Measurements from ENCODE around the gene WWTR1. TPM values are rescaled to one million over a fixed set of nuclear protein-coding genes. Genes with fewer than 3 reads are reported as not detected.

The WWTR1 gene
- total and polyA plus RNA-seq, 4 experiments from 2014 or later, result 0.41 to 1.2 (median 1.1) TPM; not detected in 1

DNA sequence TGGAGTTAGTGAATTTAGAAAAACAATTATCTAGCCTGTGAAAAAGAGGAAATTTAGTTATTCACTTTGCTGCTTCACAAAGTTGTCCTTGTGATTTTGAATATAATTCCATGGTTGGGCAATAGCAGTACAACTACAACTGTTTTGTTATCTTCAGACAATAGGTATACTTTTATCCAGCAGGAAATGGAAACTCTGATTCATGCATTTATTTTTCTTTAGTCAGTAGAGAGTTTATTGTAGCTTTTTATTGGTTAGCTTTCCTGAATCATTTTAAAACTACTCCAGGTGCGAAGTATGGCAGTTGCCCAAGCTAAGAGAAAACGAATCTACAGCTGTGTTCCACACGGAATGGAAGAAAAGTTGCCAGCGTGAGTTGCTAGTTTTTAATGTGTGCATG, 103.0 kb downstream of the WWTR1 start:
- H3K9me3 ChIP-seq (ENCODE audit: control insufficient read depth in 1 of 2, low read length in 2 of 2), result no peaks in the 10 kb centered on the region
- H3K9me3 Mint-ChIP-seq, result no peaks in the 10 kb centered on the region
- intact Hi-C loops (cut with micrococcal nuclease), result no loop called here
- H3K27me3 ChIP-seq (ENCODE audit: insufficient read depth, low read length), result no peaks in the 10 kb centered on the region
- no peaks in the 10 kb centered on the region for H3K36me3 Mint-ChIP-seq
- DNase-seq, result no peak
- peaks cover 3 to 4% of the 10 kb centered on the region in 2 donors for H3K27me3 Mint-ChIP-seq
- no peaks in the 10 kb centered on the region for H3K4me1 ChIP-seq (ENCODE audit: insufficient read depth, low read length)
- no peak overlapping the region for H3K4me3 Mint-ChIP-seq
- H3K27ac ChIP-seq (ENCODE audit: low read depth, low read length), result no peak overlapping the region
- ChIA-PET CTCF (ENCODE audit: partially characterized antibody) (no interaction called here), POLR2A (ENCODE audit: partially characterized antibody) (no interaction called here)
- no peak overlapping the region for H3K4me3 ChIP-seq (ENCODE audit: low read length in 2 of 2)
- no peak overlapping the region for H3K27ac Mint-ChIP-seq
- H3K4me1 Mint-ChIP-seq, result no peaks in the 10 kb centered on the region
- no peaks in the 10 kb centered on the region for H3K36me3 ChIP-seq (ENCODE audit: insufficient read depth, low read length)

DNA sequence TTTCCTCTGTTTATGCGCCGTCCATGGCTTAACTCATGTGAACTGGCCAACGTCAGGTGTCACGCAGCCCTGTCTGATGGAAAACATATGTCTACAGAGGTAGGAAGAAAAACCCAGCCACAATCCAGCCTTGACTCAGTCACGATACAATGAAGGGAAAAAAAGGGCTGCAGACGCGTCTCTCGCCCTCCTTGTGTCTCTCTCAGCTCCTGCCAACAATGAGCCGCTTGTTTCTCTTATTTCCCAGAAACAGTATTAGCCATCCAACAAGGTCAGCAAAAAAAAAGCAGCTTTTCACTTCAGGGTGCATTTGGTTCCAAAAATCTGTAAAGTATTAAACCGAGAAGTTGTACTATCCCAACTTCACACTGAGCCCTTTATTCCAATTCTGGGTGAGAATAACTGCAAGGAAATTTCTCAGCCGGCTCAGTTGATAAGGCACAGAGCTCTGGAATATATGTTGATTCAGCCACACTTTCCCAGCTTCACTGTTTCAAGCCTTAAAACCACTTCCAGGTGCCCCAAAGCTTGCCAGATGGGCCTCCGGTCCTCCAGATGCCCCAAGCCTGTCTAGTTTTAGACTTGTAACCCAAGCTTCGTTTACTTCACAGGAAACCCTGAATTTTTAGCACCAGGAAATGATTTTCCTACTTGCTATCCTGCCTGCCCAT, 103.9 kb downstream of the WWTR1 start:
- intact Hi-C loops (cut with micrococcal nuclease), result no loop called here
- Histone ChIP-seq H3K27me3 (ENCODE audit: insufficient read depth, low read length) (no peaks in the 10 kb centered on the region), H3K4me3 (ENCODE audit: low read length in 2 of 2) (no peak overlapping the region), H3K27ac (ENCODE audit: low read depth, low read length) (no peak overlapping the region), H3K9me3 (ENCODE audit: control insufficient read depth in 1 of 2, low read length in 2 of 2) (no peaks in the 10 kb centered on the region), H3K4me1 (ENCODE audit: insufficient read depth, low read length) (no peaks in the 10 kb centered on the region), H3K36me3 (ENCODE audit: insufficient read depth, low read length) (no peaks in the 10 kb centered on the region)
- Mint-ChIP-seq H3K36me3 (no peaks in the 10 kb centered on the region), H3K27me3 (peaks cover 2 to 3% of the 10 kb centered on the region in 2 donors), H3K4me3 (no peak overlapping the region), H3K27ac (no peak overlapping the region), H3K4me1 (no peaks in the 10 kb centered on the region), H3K9me3 (no peaks in the 10 kb centered on the region)
- ChIA-PET POLR2A (ENCODE audit: partially characterized antibody) (no interaction called here), CTCF (ENCODE audit: partially characterized antibody) (interaction anchor here (1.2 kb wide), 1 partner anchor 15 kb away, joined by 4 read pairs; no protein-coding TSS in a partner anchor)
- DNase-seq, result no peak

DNA sequence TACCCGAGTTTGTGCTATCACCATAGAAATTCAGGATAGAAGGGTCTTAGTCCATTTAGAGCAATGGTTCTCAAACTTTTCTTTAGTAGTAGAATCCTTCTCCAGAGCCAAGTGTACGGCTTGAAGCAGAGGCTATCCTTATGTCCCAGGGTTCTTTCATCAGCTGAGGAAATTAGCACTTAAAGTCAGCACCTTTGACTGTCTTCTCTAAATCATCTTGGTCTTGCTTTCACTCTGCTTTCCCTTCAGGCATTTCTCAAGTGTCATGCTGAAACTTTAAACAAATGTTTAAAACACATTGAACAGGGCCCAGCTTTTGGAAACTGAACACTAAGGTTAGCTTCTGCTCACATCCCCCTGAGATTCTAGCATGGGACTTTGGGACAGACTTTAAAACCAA, 105.1 kb downstream of the WWTR1 start:
- ChIA-PET POLR2A (ENCODE audit: partially characterized antibody) (no interaction called here), CTCF (ENCODE audit: partially characterized antibody) (no interaction called here)
- Histone ChIP-seq H3K4me1 (ENCODE audit: insufficient read depth, low read length) (no peaks in the 10 kb centered on the region), H3K4me3 (ENCODE audit: low read length in 2 of 2) (no peak overlapping the region), H3K9me3 (ENCODE audit: control insufficient read depth in 1 of 2, low read length in 2 of 2) (no peaks in the 10 kb centered on the region), H3K27me3 (ENCODE audit: insufficient read depth, low read length) (no peaks in the 10 kb centered on the region), H3K27ac (ENCODE audit: low read depth, low read length) (no peak overlapping the region), H3K36me3 (ENCODE audit: insufficient read depth, low read length) (no peaks in the 10 kb centered on the region)
- Mint-ChIP-seq H3K4me1 (no peaks in the 10 kb centered on the region), H3K27me3 (peaks cover 0 to 3% of the 10 kb centered on the region in 2 donors), H3K27ac (no peak overlapping the region), H3K36me3 (no peaks in the 10 kb centered on the region), H3K9me3 (no peaks in the 10 kb centered on the region), H3K4me3 (no peak overlapping the region)
- no peak for DNase-seq
- intact Hi-C loops (cut with micrococcal nuclease), result no loop called here

DNA sequence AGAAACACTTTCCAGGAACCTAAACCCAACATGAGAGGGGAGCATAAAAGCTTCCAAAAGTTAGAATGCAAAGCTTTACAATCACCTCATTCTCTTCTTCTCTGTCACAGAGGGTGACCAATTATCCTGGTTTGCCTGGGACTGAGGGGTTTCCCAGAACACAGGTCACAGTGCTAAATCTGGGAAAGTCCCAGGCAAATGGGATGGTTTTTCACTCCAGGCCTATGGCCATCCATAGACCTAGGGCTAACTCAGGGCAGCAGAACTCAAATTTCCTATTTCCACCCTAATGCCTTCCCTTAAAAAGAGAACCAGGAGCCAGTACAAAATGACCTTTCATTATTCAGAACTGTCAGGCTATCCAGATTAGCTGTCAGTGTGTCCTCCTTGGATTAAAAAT, 106.3 kb downstream of the WWTR1 start:
- H3K36me3 ChIP-seq (ENCODE audit: insufficient read depth, low read length), result no peaks in the 10 kb centered on the region
- Mint-ChIP-seq H3K27ac (no peak overlapping the region), H3K4me3 (no peak overlapping the region), H3K9me3 (no peaks in the 10 kb centered on the region), H3K36me3 (no peaks in the 10 kb centered on the region), H3K4me1 (no peaks in the 10 kb centered on the region), H3K27me3 (peaks cover 0 to 3% of the 10 kb centered on the region in 2 donors)
- intact Hi-C loops (cut with micrococcal nuclease), result no loop called here
- no peaks in the 10 kb centered on the region for H3K9me3 ChIP-seq (ENCODE audit: control insufficient read depth in 1 of 2, low read length in 2 of 2)
- H3K4me1 ChIP-seq (ENCODE audit: insufficient read depth, low read length), result no peaks in the 10 kb centered on the region
- CTCF ChIA-PET (ENCODE audit: partially characterized antibody), result no interaction called here
- no peak overlapping the region for H3K4me3 ChIP-seq (ENCODE audit: low read length in 2 of 2)
- DNase-seq, result no peak
- no peak overlapping the region for H3K27ac ChIP-seq (ENCODE audit: low read depth, low read length)
- POLR2A ChIA-PET (ENCODE audit: partially characterized antibody), result no interaction called here
- no peaks in the 10 kb centered on the region for H3K27me3 ChIP-seq (ENCODE audit: insufficient read depth, low read length)

DNA sequence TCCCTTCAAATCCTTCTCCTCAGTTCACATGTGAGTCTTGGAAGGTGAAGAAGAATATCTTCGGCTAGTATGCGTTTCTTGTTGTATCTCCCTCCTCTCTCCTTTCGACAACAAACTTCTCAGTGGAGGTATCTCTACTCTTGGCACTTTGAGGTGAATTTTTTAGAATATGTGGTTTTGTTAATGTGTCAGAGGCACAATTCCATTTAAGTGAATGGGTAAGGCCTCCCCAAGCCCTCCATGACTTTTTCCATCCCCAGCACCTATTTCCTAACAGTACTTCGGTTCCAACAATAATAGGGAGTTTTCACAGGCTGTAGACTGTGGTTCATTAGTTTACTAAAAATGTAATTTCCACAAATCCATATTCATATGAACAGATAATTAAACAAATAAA, 109.2 kb downstream of the WWTR1 start:
- CTCF ChIA-PET (ENCODE audit: partially characterized antibody), result no interaction called here
- H3K9me3 ChIP-seq (ENCODE audit: control insufficient read depth in 1 of 2, low read length in 2 of 2), result no peaks in the 10 kb centered on the region
- H3K27me3 ChIP-seq (ENCODE audit: insufficient read depth, low read length), result no peaks in the 10 kb centered on the region
- POLR2A ChIA-PET (ENCODE audit: partially characterized antibody), result no interaction called here
- DNase-seq, result no peak
- Mint-ChIP-seq H3K27me3 (peaks cover 0 to 6% of the 10 kb centered on the region in 2 donors), H3K4me3 (no peak overlapping the region), H3K4me1 (no peaks in the 10 kb centered on the region), H3K36me3 (no peaks in the 10 kb centered on the region), H3K9me3 (no peaks in the 10 kb centered on the region), H3K27ac (no peak overlapping the region)
- no peak overlapping the region for H3K27ac ChIP-seq (ENCODE audit: low read depth, low read length)
- intact Hi-C loops (cut with micrococcal nuclease), result no loop called here
- no peak overlapping the region for H3K4me3 ChIP-seq (ENCODE audit: low read length in 2 of 2)
- no peaks in the 10 kb centered on the region for H3K36me3 ChIP-seq (ENCODE audit: insufficient read depth, low read length)
- H3K4me1 ChIP-seq (ENCODE audit: insufficient read depth, low read length), result no peaks in the 10 kb centered on the region

DNA sequence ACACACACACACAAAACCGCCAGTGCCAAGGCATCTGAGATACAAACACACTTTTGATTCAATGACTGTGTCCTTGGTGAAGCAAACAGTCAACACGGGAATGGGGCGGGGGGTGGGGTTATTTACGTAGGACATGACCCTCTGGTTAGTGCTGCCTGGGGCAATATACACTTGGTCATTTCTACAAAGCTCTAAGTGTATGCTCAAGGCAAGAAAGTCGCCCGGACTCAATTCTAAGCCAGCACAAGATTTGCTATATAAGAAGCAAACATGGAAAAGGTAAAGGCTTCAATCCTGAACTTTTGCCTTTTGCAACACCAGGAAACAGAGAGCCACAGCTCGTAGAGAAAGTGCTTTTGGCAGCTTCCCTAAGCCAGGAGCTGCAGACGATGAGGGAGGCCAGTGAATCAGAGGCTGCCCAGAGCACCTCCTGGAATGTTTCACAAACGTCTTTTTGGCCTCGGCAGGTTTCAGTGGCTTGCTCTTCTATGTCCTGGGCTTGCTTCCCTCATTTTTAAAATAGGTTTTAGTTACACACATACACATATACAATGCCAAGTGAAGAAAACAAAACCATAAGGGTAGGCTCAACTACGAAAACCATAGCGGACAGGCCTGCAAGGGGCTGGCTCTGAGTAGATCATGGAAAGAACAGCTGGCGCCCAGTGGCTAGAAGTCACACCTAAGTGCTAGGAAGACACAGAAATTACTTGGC, 109.7 kb downstream of the WWTR1 start:
- Mint-ChIP-seq H3K27me3 (peaks cover 0 to 6% of the 10 kb centered on the region in 2 donors), H3K9me3 (no peaks in the 10 kb centered on the region), H3K4me1 (no peaks in the 10 kb centered on the region), H3K27ac (no peak overlapping the region), H3K4me3 (no peak overlapping the region), H3K36me3 (no peaks in the 10 kb centered on the region)
- H3K27me3 ChIP-seq (ENCODE audit: insufficient read depth, low read length), result no peaks in the 10 kb centered on the region
- H3K9me3 ChIP-seq (ENCODE audit: control insufficient read depth in 1 of 2, low read length in 2 of 2), result no peaks in the 10 kb centered on the region
- no peak overlapping the region for H3K27ac ChIP-seq (ENCODE audit: low read depth, low read length)
- intact Hi-C loops (cut with micrococcal nuclease), result no loop called here
- ChIA-PET POLR2A (ENCODE audit: partially characterized antibody) (no interaction called here), CTCF (ENCODE audit: partially characterized antibody) (no interaction called here)
- H3K4me3 ChIP-seq (ENCODE audit: low read length in 2 of 2), result no peak overlapping the region
- no peaks in the 10 kb centered on the region for H3K4me1 ChIP-seq (ENCODE audit: insufficient read depth, low read length)
- DNase-seq, result no peak
- H3K36me3 ChIP-seq (ENCODE audit: insufficient read depth, low read length), result no peaks in the 10 kb centered on the region

DNA sequence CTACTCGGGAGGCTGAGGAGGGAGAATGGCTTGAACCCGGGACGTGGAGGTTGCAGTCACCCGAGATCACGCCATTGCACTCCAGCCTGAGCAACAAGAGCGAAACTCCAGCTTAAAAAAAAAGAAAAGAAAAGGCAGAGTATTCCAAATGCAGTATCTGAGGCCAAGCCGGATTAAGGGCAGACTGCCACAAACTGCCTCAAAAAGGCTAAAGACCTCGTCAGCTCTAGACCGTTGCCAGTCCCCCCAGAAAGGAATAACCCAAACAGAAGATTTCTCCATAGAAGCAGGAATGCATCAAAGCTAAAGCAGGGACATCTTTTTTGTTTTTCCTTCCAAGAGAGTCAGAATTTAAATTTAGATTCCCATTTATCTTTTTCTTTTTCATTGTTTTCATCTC, 110.4 kb downstream of the WWTR1 start:
- Histone ChIP-seq H3K9me3 (ENCODE audit: control insufficient read depth in 1 of 2, low read length in 2 of 2) (no peaks in the 10 kb centered on the region), H3K27ac (ENCODE audit: low read depth, low read length) (no peak overlapping the region), H3K36me3 (ENCODE audit: insufficient read depth, low read length) (no peaks in the 10 kb centered on the region), H3K4me3 (ENCODE audit: low read length in 2 of 2) (no peak overlapping the region), H3K27me3 (ENCODE audit: insufficient read depth, low read length) (no peaks in the 10 kb centered on the region), H3K4me1 (ENCODE audit: insufficient read depth, low read length) (no peaks in the 10 kb centered on the region)
- peaks cover 0 to 8% of the 10 kb centered on the region in 2 donors for H3K27me3 Mint-ChIP-seq
- no peak overlapping the region for H3K4me3 Mint-ChIP-seq
- no peaks in the 10 kb centered on the region for H3K4me1 Mint-ChIP-seq
- CTCF ChIA-PET (ENCODE audit: partially characterized antibody), result no interaction called here
- POLR2A ChIA-PET (ENCODE audit: partially characterized antibody), result no interaction called here
- no peak for DNase-seq
- intact Hi-C loops (cut with micrococcal nuclease), result no loop called here
- H3K9me3 Mint-ChIP-seq, result no peaks in the 10 kb centered on the region
- H3K36me3 Mint-ChIP-seq, result no peaks in the 10 kb centered on the region
- H3K27ac Mint-ChIP-seq, result peak overlapping the region in 2 of 7 donors; percentile 38 to 54
